GM21576 (cell line): ENCODE measurements around the gene DLG2.

Source experiments
- ATAC-seq: cut with Tn5 transposase; IDR thresholded peaks from one replicate; pipeline ENCODE4 v1.9.1; 2021; ENCODE audit warnings: mild to moderate bottlenecking, moderate library complexity; ENCODE audit not compliant: unreplicated experiment

DLG2 gene

DNA sequence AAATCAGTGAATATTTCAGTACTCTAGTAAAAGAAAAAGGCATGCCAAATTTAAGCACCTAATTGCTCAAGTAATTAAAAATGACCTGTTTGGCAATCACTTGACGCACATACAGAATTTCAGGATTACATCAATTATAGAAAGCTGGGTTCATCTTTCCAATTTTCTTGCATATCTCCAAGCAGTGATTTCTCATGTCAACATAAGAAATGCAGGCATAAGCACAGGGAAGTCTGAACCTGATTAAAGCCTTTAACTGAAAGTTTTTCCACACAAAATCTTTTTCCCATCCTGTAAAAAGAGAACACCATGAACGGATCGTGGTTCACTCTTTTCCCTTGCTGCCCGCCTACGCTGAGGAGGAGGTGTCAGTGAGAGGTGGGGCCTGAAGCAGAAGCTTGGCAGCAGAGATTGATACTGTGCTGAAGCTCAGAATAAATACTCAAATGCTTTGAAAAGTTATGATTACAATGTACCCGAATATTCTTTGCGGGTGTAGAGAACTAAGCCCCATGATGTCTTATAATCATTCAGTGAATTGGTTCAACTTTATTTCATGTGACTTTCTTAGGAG, 1636.9 kb downstream of the DLG2 start:
- ATAC-seq: no peak

- ATAC-seq: no peak
These were observed 1644.3 kb downstream of the DLG2 start for GRCh38 chr11:83982825-83983224.

GRCh38 chr11:83979593-83979992, 1647.6 kb downstream of the DLG2 start:
- no peak for ATAC-seq

DNA sequence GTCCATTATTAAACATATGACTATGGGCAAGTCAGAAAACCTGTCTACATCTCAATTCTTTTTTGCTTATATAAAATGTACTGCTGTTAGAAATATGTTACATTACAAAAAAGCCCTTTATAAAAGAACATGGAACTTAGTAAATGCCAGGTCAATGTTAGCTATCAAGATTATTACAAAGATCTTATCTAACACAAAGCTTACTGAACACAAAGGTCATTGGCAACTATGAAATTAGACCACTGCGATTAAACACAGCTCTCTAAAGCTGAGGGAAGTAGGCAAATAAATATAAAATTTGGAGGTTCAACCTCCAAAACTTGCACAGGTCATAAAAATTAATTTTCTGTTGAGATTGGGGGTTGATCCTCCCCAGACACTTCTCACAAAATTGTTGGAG, 1648.2 kb downstream of the DLG2 start:
- ATAC-seq: no peak

DNA sequence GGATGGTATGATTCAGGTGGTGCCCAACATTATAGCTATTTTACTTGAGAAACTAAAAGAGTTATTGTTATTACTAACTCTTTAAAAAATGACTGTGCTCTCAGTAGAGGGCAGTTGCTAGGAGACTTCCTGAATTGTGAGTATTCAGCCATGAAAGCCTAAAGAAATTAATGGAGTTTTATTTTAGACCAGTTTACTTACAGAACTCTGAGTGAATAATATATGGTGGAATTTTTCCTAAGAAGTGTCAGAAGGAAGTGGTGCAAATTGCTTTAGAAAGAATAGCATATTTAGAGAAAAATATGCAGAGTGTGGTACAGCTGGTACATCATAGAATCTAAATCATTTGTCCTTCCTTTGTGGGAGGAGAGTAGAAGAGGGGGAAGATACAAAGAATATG, 1651.1 kb downstream of the DLG2 start:
- no peak for ATAC-seq

GRCh38 chr11:83972536-83972935, 1654.6 kb downstream of the DLG2 start:
- no peak for ATAC-seq

DNA sequence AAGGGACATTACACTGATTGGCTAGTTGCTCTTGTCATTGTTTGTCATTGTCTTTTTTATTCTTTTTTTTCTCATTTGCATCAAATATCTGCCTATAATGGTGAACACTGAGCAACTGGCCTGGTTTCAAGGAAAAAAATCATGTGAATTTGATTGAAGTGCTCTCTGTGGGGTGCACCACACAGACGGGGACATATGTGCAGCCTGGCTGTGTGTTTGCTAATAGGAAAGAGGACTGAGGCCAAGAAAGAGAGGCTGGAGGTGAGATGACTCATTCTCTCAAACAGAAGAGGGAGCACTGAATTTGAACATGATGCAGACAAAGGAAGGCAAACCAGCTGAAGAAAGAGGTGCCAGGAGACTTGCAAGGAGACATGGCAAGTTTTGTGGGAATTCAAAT, 1656.1 kb downstream of the DLG2 start:
- ATAC-seq: peak; percentile 42

GRCh38 chr11:83970061-83970671, 1657.0 kb downstream of the DLG2 start:
- ATAC-seq: peak; percentile 78

DNA sequence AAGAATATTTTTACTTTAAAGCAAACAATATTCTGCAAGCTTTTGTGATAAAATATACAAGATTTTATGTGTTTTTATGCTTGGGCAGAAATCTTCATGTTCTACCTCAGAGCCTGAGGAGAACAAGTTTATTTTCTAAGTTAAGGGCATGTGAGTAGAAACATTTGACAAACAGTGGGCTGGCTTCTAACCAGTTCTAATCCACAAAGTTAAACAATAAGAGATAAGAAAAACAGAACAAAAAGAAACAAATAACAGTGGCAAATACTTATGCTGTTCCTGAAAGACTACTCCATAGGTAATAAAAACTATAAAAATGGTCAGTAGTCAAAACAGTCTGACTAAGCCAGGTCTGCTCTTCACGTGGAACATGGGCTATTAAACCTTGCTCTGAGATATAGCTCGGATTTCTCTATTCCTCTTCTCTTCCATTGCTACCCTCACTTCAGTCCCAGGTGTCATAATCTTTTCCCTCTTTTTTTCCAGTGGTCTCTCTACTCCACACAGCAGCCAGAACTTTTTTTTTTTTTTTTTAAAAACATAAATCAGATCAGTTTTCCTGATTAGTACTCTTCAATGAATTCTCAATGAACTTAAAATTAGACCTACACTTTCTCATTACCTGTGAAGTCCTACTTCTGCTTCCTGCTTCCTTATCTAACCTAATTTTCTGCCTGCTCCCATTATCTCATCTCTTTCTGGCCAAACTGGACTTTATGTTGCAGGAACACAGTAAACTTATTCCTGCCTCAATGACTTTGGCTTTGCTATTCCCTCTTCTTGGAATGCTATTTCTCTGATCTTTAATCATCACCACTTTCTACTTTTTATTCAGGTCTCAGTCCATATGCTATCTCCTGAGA, 1669.9 kb downstream of the DLG2 start:
- ATAC-seq: no peak

DNA sequence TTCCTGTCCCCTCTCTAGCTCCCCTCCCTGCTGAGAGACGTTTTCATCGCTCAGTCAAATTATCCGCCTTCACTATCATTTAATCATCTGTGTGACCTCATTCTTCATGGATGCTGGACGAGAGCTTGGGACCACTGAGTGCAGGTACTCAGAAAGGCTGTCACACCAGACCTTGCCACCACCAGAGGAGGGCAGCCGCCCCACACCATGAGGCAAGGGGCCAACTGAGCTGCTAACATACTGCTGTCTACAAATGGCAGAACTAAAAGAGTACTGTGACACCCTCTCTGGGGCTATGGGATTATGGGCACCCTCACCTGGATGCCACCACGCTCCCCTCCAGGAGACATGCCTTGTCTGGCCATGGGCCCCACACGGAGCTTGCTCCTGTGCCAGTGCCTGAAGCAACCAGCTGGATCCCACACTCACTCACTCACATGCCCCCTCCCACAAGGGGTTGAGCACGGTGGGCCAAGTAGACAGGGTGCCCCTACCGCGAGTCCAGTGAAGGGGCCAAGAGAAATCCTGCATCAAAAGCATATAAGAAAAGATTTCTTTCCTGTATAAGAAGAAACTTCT, 1670.9 kb downstream of the DLG2 start:
- no peak for ATAC-seq

- ATAC-seq: no peak
These were observed 1672.4 kb downstream of the DLG2 start for GRCh38 chr11:83954780-83955179.

- ATAC-seq: no peak
These were observed 1675.6 kb downstream of the DLG2 start for GRCh38 chr11:83951521-83951920.

DNA sequence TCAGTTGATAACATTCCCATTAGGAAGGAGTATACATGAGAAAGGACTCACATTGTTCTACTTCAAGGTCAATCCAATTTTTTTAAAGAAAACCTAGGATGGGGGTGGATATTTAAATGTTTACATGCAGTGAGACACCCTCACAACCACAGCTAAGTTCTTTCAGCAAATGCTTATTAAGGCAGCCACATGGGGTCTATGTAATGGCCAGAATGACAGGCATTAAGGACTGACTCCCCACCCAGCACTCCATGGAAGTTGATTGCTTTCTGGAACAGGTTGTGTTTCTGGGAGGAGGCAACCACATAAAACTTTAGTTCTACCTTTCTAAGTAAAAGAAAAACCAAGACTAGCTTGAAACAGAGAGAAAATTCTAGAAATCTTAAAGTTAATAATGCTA, 1678.9 kb downstream of the DLG2 start:
- no peak for ATAC-seq

GRCh38 chr11:83945976-83946375, 1681.2 kb downstream of the DLG2 start:
- ATAC-seq: no peak

DNA sequence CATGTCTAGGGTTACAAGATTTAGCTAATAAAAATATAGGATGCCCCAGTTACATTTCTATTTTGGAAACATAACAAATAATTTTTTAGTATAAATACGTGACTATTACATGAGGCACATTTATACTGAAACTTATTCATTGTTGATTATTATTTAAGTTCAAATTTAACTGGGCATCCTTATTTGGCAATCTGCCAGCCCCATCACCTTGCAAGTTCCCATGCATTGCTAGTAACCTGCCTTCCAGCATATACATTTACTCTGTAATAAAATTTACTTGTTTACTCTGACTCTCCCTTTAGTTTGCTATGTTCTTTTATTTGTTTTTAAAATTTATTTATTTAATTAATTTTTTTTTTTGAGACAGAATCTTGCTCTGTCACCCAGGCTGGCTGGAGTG, 1686.1 kb downstream of the DLG2 start:
- ATAC-seq: no peak

DNA sequence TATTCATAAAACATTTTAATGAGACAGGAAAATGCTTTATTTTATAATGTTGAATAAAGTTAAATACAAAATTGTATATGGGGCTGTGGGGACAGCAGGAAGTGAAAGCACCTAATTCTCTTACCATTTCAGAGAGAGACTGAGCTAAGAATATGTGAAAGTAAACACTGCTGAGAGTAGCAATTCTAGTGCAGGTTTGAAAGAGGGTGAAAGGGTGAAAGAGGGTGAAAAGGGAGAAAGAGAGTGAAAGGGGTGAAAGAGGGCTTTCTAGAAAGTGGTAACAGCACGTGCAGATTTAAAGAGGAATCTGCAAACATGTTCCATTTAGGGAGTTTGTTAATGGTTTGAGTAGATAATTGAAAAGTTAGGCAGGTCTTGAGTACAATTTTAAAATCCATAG, 1689.0 kb downstream of the DLG2 start:
- no peak for ATAC-seq

DNA sequence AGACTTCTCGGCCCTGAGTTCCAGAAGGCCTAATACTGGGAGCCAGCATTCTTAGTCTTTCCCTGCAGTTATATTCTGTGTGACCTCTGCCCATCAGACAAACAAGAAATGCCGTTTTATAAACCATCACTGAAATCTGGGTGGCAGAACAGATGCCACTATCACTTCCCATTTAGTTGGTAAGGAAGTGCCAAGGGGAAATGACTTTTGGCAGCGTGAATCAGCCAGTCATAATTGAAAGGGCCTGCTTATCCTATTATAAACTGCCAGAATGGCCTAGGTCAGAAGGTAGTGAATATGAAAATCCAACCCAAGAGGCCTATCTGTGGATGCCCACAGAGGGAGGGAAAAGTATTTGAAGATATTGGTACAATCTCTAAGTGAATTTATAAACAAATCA, 1694.1 kb downstream of the DLG2 start:
- no peak for ATAC-seq

DNA sequence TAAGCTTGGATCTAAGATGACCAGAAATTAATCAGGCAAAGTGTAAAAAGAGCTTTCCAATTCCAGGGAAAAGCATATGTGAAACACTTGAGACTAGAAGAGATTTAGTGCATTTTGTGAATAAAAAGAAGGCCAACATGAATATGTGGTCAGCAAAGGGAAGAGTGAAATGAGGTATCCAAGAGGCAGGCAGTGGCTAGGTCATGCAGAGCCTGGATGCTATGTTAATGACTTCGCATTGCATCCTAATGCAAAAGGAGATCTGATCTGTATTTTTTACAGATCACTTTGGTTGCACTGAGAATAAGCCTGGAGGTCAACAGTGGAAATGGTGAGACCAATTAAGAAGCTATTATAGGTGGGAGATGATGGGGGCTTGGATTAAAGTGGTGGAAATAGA, 1699.7 kb downstream of the DLG2 start:
- no peak for ATAC-seq

DNA sequence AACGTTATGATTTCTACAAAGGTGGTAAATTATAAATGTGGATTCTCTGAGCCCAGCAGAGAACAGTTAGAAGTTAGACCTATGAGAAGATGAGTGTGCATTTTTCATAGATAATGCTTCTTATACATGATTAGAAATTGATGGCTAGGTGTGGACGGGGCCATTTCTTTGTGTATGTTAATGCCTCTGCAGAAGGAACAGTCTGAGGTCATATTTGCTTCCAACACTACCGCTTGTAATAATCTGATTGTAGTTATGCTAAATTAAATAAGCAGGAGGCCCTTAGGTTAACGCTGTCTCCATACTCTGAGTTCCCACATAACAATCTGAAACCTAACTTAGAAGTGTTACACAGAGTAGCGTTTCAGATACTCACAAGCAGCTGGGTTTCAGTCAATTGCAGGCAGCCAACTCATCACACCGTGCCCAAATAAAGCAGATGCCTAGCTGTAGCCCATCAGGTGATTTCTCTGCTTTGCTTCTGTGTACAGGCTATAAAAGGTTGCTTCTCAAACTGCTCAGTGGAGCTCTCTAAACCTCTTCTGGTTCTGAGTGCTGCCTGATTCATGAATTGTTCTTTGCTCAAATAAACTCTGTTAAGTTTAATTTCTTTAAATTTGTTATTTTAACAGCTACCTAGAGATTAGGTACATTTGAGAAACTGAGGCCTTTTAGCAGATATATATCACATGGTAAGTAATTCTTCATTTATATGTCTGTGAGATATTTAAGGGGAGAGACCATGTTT, 1702.2 kb downstream of the DLG2 start:
- ATAC-seq: no peak

GRCh38 chr11:83923961-83924360, 1703.2 kb downstream of the DLG2 start:
- no peak for ATAC-seq

DNA sequence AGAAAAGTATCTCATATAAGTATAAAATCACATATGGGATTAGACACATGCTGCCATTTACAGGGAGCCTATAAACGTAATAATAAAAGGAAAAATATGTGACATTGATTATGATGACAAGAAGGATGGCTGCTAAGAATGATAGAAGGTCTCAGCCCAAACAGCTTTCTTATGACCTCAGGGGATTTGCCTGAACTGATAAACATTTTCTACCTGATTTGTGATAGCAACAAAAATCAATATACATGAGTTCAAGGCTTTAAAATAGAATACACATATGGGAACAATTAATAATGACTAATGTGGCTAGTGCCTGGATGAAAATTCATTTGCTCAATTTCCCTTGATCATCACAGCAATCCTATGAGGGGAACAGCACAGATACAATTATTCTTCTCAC, 1704.2 kb downstream of the DLG2 start:
- no peak for ATAC-seq
